ENCODE measurements around the gene TRIL.

- TF ChIP-seq SCRT2 (tag by site-specific recombination; IDR thresholded peaks at IDR 0.05), result no peak
- no peak for TF ChIP-seq CTCF (tag by site-specific recombination; IDR thresholded peaks at IDR 0.05)
- no peak for TF ChIP-seq ZNF629 (tag by site-specific recombination; IDR thresholded peaks at IDR 0.05)
Observed at GRCh38 chr7:28954471-28954870, 3.7 kb downstream of the TRIL start.

Measured in HEK293 (cell line).